GM12878 (cell line): Measurements from ENCODE around the gene RBM8A. TPM values are rescaled to one million over a fixed set of nuclear protein-coding genes. Genes with fewer than 3 reads are reported as not detected.

Experiments used
- ATAC-seq: fragments of 200-7000 bp; cut with Tn5 transposase; 3 replicates; pipeline ENCODE4 v1.9.1; 2020; ENCODE audit warnings: mild to moderate bottlenecking, moderate library complexity
- BruUV-seq: library from RNA; stranded (reverse); fragments of 400-500 nt; replicated peaks from 2 replicates; lab custom pipeline; 2021; lab: Mats Ljungman, UMichigan
- CTCF ChIA-PET: fragments of 300-600 bp; sonication (Branson Sonifier 250); formaldehyde crosslinking; extraction: SDS; loops from one replicate; lab custom pipeline; 2021; ENCODE audit warnings: inconsistent platforms; lab: Yijun Ruan, JAX
- POLR2A ChIA-PET: fragments of 350-600 bp; formaldehyde crosslinking; extraction: SDS; loops from one replicate; lab custom pipeline; 2021; ENCODE audit warnings: inconsistent platforms; lab: Charles Lee
- RAD21 ChIA-PET: fragments of 300-600 bp; sonication (Branson Sonifier 250); formaldehyde crosslinking; loops from one replicate; lab custom pipeline; 2023; ENCODE audit warnings: antibody characterized with exemption; ENCODE audit not compliant: unreplicated experiment; lab: Charles Lee
- SMC1A ChIA-PET: fragments of 300-600 bp; sonication (Branson Sonifier 250); formaldehyde crosslinking; loops from one replicate; lab custom pipeline; 2023; ENCODE audit not compliant: unreplicated experiment, uncharacterized antibody; lab: Charles Lee
- DNase-seq: peaks from one replicate; pipeline ENCODE4 v3.0.0-alpha.2; 2011; ENCODE audit warnings: low read depth, low spot score
- FAIRE-seq: peaks from 3 replicates; lab custom pipeline; 2011; peaks lifted over from hg19 to GRCh38; lab: Jason Lieb, UNC
- H2AFZ ChIP-seq: 2 replicates; pipeline ENCODE4 v1.6.0; 2011; ENCODE audit warnings: low read depth, low read length, control low read depth; ENCODE audit not compliant: control insufficient read depth
- H3K27ac ChIP-seq: 2 replicates; pipeline ENCODE4 v1.5.1; 2011; ENCODE audit warnings: control low read depth; ENCODE audit not compliant: control insufficient read depth, insufficient read depth
- H3K27me3 ChIP-seq, 2 experiments: replicated peaks in 1 of 2; 2 replicates each; pipeline versions ENCODE4 v1.6.0 to v1.6.1; 2011; ENCODE audit warnings: low read length in 1 of 2; ENCODE audit not compliant: control insufficient read depth in 2 of 2, insufficient read depth in 2 of 2
- H3K36me3 ChIP-seq, 2 experiments: 2 replicates each; pipeline ENCODE4 v1.5.1; 2011; ENCODE audit warnings: low read length in 1 of 2; ENCODE audit not compliant: control insufficient read depth in 2 of 2, insufficient read depth in 2 of 2
- H3K4me1 ChIP-seq: 2 replicates; pipeline ENCODE4 v1.6.1; 2011; ENCODE audit warnings: mild to moderate bottlenecking, low read length, moderate library complexity, mixed read lengths; ENCODE audit not compliant: control insufficient read depth, insufficient read depth
- H3K4me2 ChIP-seq: 2 replicates; pipeline ENCODE4 v1.6.0; 2011; ENCODE audit warnings: control low read depth; ENCODE audit not compliant: control insufficient read depth, insufficient read depth
- H3K4me3 ChIP-seq: fragments of 200-600 bp; sonication (generic); 2 replicates; pipeline ENCODE4 v1.5.1; 2016
- H3K79me2 ChIP-seq: 2 replicates; pipeline ENCODE4 v1.6.0; 2011; ENCODE audit warnings: low read length; ENCODE audit not compliant: control insufficient read depth, insufficient read depth
- H3K9ac ChIP-seq: 2 replicates; pipeline ENCODE4 v1.8.0; 2011; ENCODE audit warnings: low read length, control low read depth, mixed read lengths; ENCODE audit not compliant: control insufficient read depth, insufficient read depth
- H3K9me3 ChIP-seq: replicated peaks from 3 replicates; pipeline ENCODE4 v1.5.1; 2011; ENCODE audit warnings: mild to moderate bottlenecking, low read length; ENCODE audit not compliant: control insufficient read depth, insufficient read depth
- H4K20me1 ChIP-seq: 2 replicates; pipeline ENCODE4 v1.6.0; 2011; ENCODE audit not compliant: control insufficient read depth, insufficient read depth
- CHD4 ChIP-seq: fragments of 200-600 bp; sonication (generic); IDR thresholded peaks from 2 replicates; pipeline ENCODE4 v1.6.1; 2016; ENCODE audit warnings: mild to moderate bottlenecking
- GABPA ChIP-seq: IDR thresholded peaks from 2 replicates; pipeline ENCODE4 v1.6.1; 2014; ENCODE audit warnings: antibody characterized with exemption, low read depth, mild to moderate bottlenecking, inconsistent platforms
- GATAD2B ChIP-seq: fragments of 450-650 bp; conservative IDR thresholded peaks from 2 replicates; pipeline ENCODE4 v1.6.1; 2017; ENCODE audit warnings: low read depth, mild to moderate bottlenecking, moderate library complexity
- MTA2 ChIP-seq: fragments of 450-650 bp; IDR thresholded peaks from 2 replicates; pipeline ENCODE4 v1.6.1; 2016; ENCODE audit warnings: low read depth, mild to moderate bottlenecking, moderate library complexity
- PKNOX1 ChIP-seq: fragments of 450-650 bp; IDR thresholded peaks from 2 replicates; pipeline ENCODE4 v1.6.1; 2016; ENCODE audit warnings: mild to moderate bottlenecking
- RB1 ChIP-seq: fragments of 450-650 bp; formaldehyde crosslinking; IDR thresholded peaks from 2 replicates; pipeline ENCODE4 v1.6.1; 2017; ENCODE audit warnings: mild to moderate bottlenecking, borderline replicate concordance
- RUNX3 ChIP-seq: IDR thresholded peaks from 2 replicates; pipeline ENCODE4 v1.6.1; 2012; ENCODE audit warnings: low read length, inconsistent platforms
- TAF1 ChIP-seq: IDR thresholded peaks from 2 replicates; pipeline ENCODE4 v1.6.1; 2011; ENCODE audit warnings: mild to moderate bottlenecking, low read depth, low read length, borderline replicate concordance
- WRNIP1 ChIP-seq: IDR thresholded peaks from 2 replicates; pipeline ENCODE4 v1.6.1; 2011; ENCODE audit warnings: low read depth, low read length, improper control_type of control experiment, borderline replicate concordance
- ZNF384 ChIP-seq: IDR thresholded peaks from 2 replicates; pipeline ENCODE4 v1.6.1; 2012; ENCODE audit warnings: low read depth, mild to moderate bottlenecking, low read length, improper control_type of control experiment, borderline replicate concordance
- WGBS: methylation state at CpG from one replicate; pipeline ENCODE4 v1.1.6; 2016; ENCODE audit warnings: low lambda C conversion rate; ENCODE audit not compliant: insufficient replicate concordance, insufficient coverage; ENCODE audit errors: missing lambda C conversion rate; 5-methylcytosine and 5-hydroxymethylcytosine counted together
- in situ Hi-C: fragments of 300-500 bp; cut with MboI; formaldehyde crosslinking; loops from 9 replicates; pipeline ENCODE4 v1.14.3; 2018; ENCODE audit warnings: mixed read lengths
- intact Hi-C: fragments of 100-400 bp; cut with micrococcal nuclease; formaldehyde crosslinking; loops from one replicate; pipeline ENCODE4 v1.14.2; 2022; ENCODE audit not compliant: unreplicated experiment
- polyA plus RNA-seq, 11 experiments: library from polyadenylated mRNA; depleted of rRNA in 4 of 11; unstranded in 6 of 11; stranded (reverse) in 5 of 11; fragments of >200 nt; fragmentation: Nextera tagmentation in 4 of 11; fragmentation: Illumina TruSeq in 1 of 11; extraction: Ambion mirVana in 4 of 11; extraction: Trizol in 1 of 11; gene quantifications; 1 replicate in 1 of 11; 2 replicates in 10 of 11; pipeline versions ENCODE4 v1.2.1 to v1.2.3, GENCODE V29; 2011 to 2016; ENCODE audit warnings: inconsistent platforms in 2 of 11, missing spikeins in 2 of 11, low read depth in 1 of 11
- total RNA-seq, 4 experiments: library from RNA; depleted of rRNA in 3 of 4; stranded (reverse); fragments of >200 nt in 3 of 4; fragmentation: Illumina TruSeq in 1 of 4; extraction: Trizol in 1 of 4; gene quantifications; 2 replicates each; pipeline versions ENCODE4 v1.2.1 to v1.2.3, GENCODE V29; 2013 to 2021
- TF ChIP-seq, protein P1 (sequence below): fragments of 450-650 bp; IDR thresholded peaks from 2 replicates; pipeline ENCODE4 v1.6.1; 2016; ENCODE audit warnings: mild to moderate bottlenecking, moderate library complexity, borderline replicate concordance
- TF ChIP-seq, protein P2 (sequence below): IDR thresholded peaks from 2 replicates; pipeline ENCODE4 v1.6.1; 2012; ENCODE audit warnings: low read length, inconsistent platforms
- TF ChIP-seq, protein P3 (sequence below): fragments of 450-650 bp; IDR thresholded peaks from 2 replicates; pipeline ENCODE4 v1.6.1; 2017; ENCODE audit warnings: mild to moderate bottlenecking, low read depth, inconsistent platforms; ENCODE audit not compliant: poor library complexity, severe bottlenecking

The RBM8A gene
- total and polyA plus RNA-seq, 10 of the 15 experiments (the other 5 are each of a cell fraction or from before 2014, with no cell fraction given) = 110 to 1,248 (median 248) TPM

DNA sequence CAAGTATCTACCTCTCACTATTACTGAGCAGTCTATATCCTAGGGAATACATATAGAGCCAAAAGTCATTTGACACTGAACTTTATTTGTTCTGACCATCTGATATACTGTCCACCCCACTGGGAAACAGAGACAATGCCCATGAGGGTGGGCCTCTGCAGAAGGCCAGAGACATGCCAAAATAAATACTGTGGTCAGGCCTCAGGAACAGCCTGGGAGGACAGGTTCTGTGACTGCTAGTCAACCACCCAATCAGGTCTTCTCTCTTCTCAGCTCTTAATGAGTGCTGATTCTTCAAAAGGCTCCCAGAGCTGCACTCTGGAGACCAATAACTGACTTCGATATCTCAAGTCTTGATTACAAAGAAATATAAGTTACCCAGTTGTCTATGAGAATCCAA is 36.1 kb downstream of the RBM8A start (continued):
- TF ChIP-seq PKNOX1 = no peak

DNA sequence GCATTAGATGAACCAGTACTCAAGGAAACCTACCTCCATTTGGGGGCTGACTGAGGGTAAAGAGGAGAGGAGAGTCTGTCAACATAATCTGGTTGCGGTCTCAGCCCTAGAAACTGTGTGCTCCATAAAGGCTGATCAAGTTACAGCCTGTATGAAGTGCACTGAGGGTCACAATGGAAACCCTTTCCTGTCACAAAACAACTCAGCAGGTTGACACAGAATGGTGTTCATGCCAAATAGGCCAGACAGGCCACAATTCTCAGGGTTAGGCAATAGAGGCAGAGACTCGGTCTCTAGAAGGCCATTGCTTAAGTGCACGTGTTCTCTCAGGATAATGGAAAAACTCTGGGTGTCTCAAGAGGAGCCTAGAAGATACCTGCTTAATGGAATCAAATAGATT is 37.6 kb downstream of the RBM8A start:
- ChIA-PET SMC1A (no interaction called here), RAD21 (interaction anchor here (1.5 kb wide), 1 partner anchor 128 kb away, joined by 3 read pairs; no protein-coding TSS in a partner anchor), CTCF (interaction anchor here (0.6 to 5.9 kb wide), 6 partner anchors 19 to 143 kb away, joined by 3 to 66 read pairs (median 26); partner anchors contain the start of genes ITGA10 and NUDT17), POLR2A (interaction anchor here (0.6 to 0.7 kb wide), 4 partner anchors 8 to 123 kb away, joined by 3 to 8 read pairs (median 6); partner anchors contain the start of genes ANKRD34A and POLR3GL)
- intact Hi-C loops (no loop called here), in situ Hi-C loops (no loop called here)
- Histone ChIP-seq H3K9ac (no peak overlapping the region), H3K36me3 (no peaks in the 10 kb centered on the region), H3K27me3 (peaks cover 0 to 5% of the 10 kb centered on the region in 2 experiments; a peak in 2 of 4 replicates), H3K79me2 (no peaks in the 10 kb centered on the region), H3K9me3 (no peaks in the 10 kb centered on the region), H4K20me1 (no peaks in the 10 kb centered on the region), H3K27ac (no peak overlapping the region), H3K4me1 (no peaks in the 10 kb centered on the region), H3K4me3 (no peak overlapping the region), H2AFZ (no peak overlapping the region), H3K4me2 (no peak overlapping the region)
- FAIRE-seq = no peak
- no peak for TF ChIP-seq CHD4
- TF ChIP-seq ZNF384 = no peak
- TF ChIP-seq, protein P1, sequence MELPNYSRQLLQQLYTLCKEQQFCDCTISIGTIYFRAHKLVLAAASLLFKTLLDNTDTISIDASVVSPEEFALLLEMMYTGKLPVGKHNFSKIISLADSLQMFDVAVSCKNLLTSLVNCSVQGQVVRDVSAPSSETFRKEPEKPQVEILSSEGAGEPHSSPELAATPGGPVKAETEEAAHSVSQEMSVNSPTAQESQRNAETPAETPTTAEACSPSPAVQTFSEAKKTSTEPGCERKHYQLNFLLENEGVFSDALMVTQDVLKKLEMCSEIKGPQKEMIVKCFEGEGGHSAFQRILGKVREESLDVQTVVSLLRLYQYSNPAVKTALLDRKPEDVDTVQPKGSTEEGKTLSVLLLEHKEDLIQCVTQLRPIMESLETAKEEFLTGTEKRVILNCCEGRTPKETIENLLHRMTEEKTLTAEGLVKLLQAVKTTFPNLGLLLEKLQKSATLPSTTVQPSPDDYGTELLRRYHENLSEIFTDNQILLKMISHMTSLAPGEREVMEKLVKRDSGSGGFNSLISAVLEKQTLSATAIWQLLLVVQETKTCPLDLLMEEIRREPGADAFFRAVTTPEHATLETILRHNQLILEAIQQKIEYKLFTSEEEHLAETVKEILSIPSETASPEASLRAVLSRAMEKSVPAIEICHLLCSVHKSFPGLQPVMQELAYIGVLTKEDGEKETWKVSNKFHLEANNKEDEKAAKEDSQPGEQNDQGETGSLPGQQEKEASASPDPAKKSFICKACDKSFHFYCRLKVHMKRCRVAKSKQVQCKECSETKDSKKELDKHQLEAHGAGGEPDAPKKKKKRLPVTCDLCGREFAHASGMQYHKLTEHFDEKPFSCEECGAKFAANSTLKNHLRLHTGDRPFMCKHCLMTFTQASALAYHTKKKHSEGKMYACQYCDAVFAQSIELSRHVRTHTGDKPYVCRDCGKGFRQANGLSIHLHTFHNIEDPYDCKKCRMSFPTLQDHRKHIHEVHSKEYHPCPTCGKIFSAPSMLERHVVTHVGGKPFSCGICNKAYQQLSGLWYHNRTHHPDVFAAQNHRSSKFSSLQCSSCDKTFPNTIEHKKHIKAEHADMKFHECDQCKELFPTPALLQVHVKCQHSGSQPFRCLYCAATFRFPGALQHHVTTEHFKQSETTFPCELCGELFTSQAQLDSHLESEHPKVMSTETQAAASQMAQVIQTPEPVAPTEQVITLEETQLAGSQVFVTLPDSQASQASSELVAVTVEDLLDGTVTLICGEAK = no peak
- TF ChIP-seq, protein P2, sequence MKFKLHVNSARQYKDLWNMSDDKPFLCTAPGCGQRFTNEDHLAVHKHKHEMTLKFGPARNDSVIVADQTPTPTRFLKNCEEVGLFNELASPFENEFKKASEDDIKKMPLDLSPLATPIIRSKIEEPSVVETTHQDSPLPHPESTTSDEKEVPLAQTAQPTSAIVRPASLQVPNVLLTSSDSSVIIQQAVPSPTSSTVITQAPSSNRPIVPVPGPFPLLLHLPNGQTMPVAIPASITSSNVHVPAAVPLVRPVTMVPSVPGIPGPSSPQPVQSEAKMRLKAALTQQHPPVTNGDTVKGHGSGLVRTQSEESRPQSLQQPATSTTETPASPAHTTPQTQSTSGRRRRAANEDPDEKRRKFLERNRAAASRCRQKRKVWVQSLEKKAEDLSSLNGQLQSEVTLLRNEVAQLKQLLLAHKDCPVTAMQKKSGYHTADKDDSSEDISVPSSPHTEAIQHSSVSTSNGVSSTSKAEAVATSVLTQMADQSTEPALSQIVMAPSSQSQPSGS = no peak
- no peak for TF ChIP-seq GABPA
- no peak for TF ChIP-seq RB1
- no peak for TF ChIP-seq WRNIP1
- TF ChIP-seq TAF1 = no peak
- no peak for TF ChIP-seq GATAD2B
- TF ChIP-seq, protein P3, sequence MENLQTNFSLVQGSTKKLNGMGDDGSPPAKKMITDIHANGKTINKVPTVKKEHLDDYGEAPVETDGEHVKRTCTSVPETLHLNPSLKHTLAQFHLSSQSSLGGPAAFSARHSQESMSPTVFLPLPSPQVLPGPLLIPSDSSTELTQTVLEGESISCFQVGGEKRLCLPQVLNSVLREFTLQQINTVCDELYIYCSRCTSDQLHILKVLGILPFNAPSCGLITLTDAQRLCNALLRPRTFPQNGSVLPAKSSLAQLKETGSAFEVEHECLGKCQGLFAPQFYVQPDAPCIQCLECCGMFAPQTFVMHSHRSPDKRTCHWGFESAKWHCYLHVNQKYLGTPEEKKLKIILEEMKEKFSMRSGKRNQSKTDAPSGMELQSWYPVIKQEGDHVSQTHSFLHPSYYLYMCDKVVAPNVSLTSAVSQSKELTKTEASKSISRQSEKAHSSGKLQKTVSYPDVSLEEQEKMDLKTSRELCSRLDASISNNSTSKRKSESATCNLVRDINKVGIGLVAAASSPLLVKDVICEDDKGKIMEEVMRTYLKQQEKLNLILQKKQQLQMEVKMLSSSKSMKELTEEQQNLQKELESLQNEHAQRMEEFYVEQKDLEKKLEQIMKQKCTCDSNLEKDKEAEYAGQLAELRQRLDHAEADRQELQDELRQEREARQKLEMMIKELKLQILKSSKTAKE = no peak
- no peak for TF ChIP-seq RUNX3
- TF ChIP-seq MTA2 = no peak
- DNase-seq = no peak
- no TSS peak for BruUV-seq
- 87% methylated on average over 3 of the region's 3 CpGs for WGBS
- ATAC-seq = no peak
